K562 (cell line): ENCODE results near the gene NRXN2. TPM values are rescaled to one million over a fixed set of nuclear protein-coding genes. Genes with fewer than 3 reads are reported as not detected.

Source experiments
- CREB1 ChIP-seq, 2 experiments: sonication (generic) in 1 of 2; formaldehyde crosslinking in 1 of 2; IDR thresholded peaks; 2 replicates each; pipeline versions ENCODE4 v1.6.1 to v1.8.0; 2012 to 2022; ENCODE audit warnings: inconsistent platforms in 1 of 2, mild to moderate bottlenecking in 1 of 2, missing genetic modification reagents in 1 of 2, moderate library complexity in 1 of 2
- EHMT2 ChIP-seq: fragments of 450-650 bp; IDR thresholded peaks from 2 replicates; pipeline ENCODE4 v1.6.1; 2018; ENCODE audit warnings: antibody characterized with exemption
- ELK1 ChIP-seq: sonication (generic); formaldehyde crosslinking; IDR thresholded peaks from 2 replicates; pipeline ENCODE4 v1.8.1; 2022; ENCODE audit warnings: missing genetic modification reagents
- FOXK2 ChIP-seq, 2 experiments: fragments of 450-650 bp; IDR thresholded peaks in 1 of 2; conservative IDR thresholded peaks in 1 of 2; 2 replicates each; pipeline ENCODE4 v1.6.1; 2016; ENCODE audit warnings: low read depth in 2 of 2, mild to moderate bottlenecking in 1 of 2
- HDAC8 ChIP-seq: fragments of 450-650 bp; IDR thresholded peaks from 2 replicates; pipeline ENCODE4 v1.6.1; 2016; ENCODE audit warnings: mild to moderate bottlenecking, missing genetic modification characterization, moderate library complexity, missing compliant biosample characterization
- HNRNPK ChIP-seq: fragments of 200-400 bp; formaldehyde crosslinking; IDR thresholded peaks from one replicate; pipeline ENCODE4 v1.6.1; 2018; ENCODE audit warnings: mild to moderate bottlenecking, low read depth, low read length; ENCODE audit not compliant: poor library complexity, severe bottlenecking
- JUNB ChIP-seq: fragments of 450-650 bp; formaldehyde crosslinking; conservative IDR thresholded peaks from 2 replicates; pipeline ENCODE4 v1.4.0; 2020; ENCODE audit warnings: mild to moderate bottlenecking
- KDM5B ChIP-seq: fragments of 200-600 bp; sonication (generic); IDR thresholded peaks from 2 replicates; pipeline ENCODE4 v1.6.1; 2012; ENCODE audit warnings: low read depth, mild to moderate bottlenecking, moderate library complexity, low read length, control low read depth, inconsistent platforms; ENCODE audit not compliant: insufficient replicate concordance
- NFATC3 ChIP-seq: fragments of 450-650 bp; IDR thresholded peaks from 2 replicates; pipeline ENCODE4 v1.6.1; 2017; ENCODE audit warnings: mild to moderate bottlenecking
- NFE2 ChIP-seq: IDR thresholded peaks from 2 replicates; pipeline ENCODE4 v1.6.1; 2014; ENCODE audit warnings: antibody characterized with exemption, low read depth
- POLR3A ChIP-seq: IDR thresholded peaks from 2 replicates; pipeline ENCODE4 v1.6.1; 2011; ENCODE audit warnings: borderline replicate concordance, mild to moderate bottlenecking, moderate library complexity; ENCODE audit not compliant: insufficient read length, insufficient read depth; ENCODE audit errors: extremely low read depth
- PYGO2 ChIP-seq: fragments of 450-650 bp; IDR thresholded peaks from 2 replicates; pipeline ENCODE4 v1.6.1; 2016; ENCODE audit warnings: mild to moderate bottlenecking, missing genetic modification characterization, moderate library complexity, missing compliant biosample characterization
- SMARCC2 ChIP-seq: fragments of 450-650 bp; IDR thresholded peaks from 2 replicates; pipeline ENCODE4 v1.6.1; 2017; ENCODE audit warnings: antibody characterized with exemption, moderate library complexity, mild to moderate bottlenecking, low read depth
- SUPT5H ChIP-seq: fragments of 450-650 bp; IDR thresholded peaks from 2 replicates; pipeline ENCODE4 v1.6.1; 2016
- TCFL5 ChIP-seq: fragments of 250-450 bp; sonication (Bioruptor Pico); conservative IDR thresholded peaks from 2 replicates; pipeline ENCODE4 v1.6.1; 2021; ENCODE audit warnings: mild to moderate bottlenecking, moderate library complexity, matching md5 sums
- TRIM28 ChIP-seq: fragments of 450-650 bp; IDR thresholded peaks from 2 replicates; pipeline ENCODE4 v1.6.1; 2017
- ZHX1 ChIP-seq: fragments of 150-350 bp; conservative IDR thresholded peaks from 2 replicates; pipeline ENCODE4 v1.6.1; 2014; ENCODE audit warnings: low read length
- ZNF121 ChIP-seq: sonication (generic); formaldehyde crosslinking; conservative IDR thresholded peaks from 2 replicates; pipeline ENCODE4 v1.8.0; 2022; ENCODE audit warnings: missing genetic modification reagents
- ZNF253 ChIP-seq: fragments of 250-450 bp; sonication (Bioruptor Pico); conservative IDR thresholded peaks from 2 replicates; pipeline ENCODE4 v1.6.1; 2021; ENCODE audit warnings: mild to moderate bottlenecking
- ZNF398 ChIP-seq: fragments of 250-450 bp; sonication (Bioruptor Pico); IDR thresholded peaks from 2 replicates; pipeline ENCODE4 v1.8.0; 2021; ENCODE audit warnings: moderate library complexity, mild to moderate bottlenecking, inconsistent platforms
- ZNF551 ChIP-seq: fragments of 250-450 bp; sonication (Bioruptor Pico); IDR thresholded peaks from 2 replicates; pipeline ENCODE4 v1.5.0; 2021; ENCODE audit warnings: mild to moderate bottlenecking, moderate library complexity
- polyA plus RNA-seq, 8 experiments: library from polyadenylated mRNA; depleted of rRNA in 4 of 8; stranded (reverse) in 5 of 8; unstranded in 3 of 8; fragments of >200 nt; fragmentation: Nextera tagmentation in 2 of 8; fragmentation: Illumina TruSeq in 1 of 8; extraction: Ambion mirVana in 2 of 8; extraction: Trizol in 1 of 8; gene quantifications; 2 replicates each; pipeline versions ENCODE4 v1.2.1 to v1.2.3, GENCODE V29; 2011 to 2014; ENCODE audit warnings: inconsistent platforms in 1 of 8, missing spikeins in 1 of 8
- total RNA-seq, 7 experiments: library from RNA; depleted of rRNA in 6 of 7; stranded (reverse); fragments of >200 nt in 6 of 7; fragmentation: Illumina TruSeq in 2 of 7; extraction: Trizol in 2 of 7; gene quantifications; 2 replicates each; pipeline versions ENCODE4 v1.2.1 to v1.2.3, GENCODE V29; 2011 to 2021; ENCODE audit warnings: low replicate concordance in 1 of 7
- TF ChIP-seq, protein P1 (sequence below): sonication (generic); formaldehyde crosslinking; IDR thresholded peaks from 2 replicates; pipeline ENCODE4 v1.8.0; 2022; ENCODE audit warnings: missing genetic modification reagents, mild to moderate bottlenecking, moderate library complexity, borderline replicate concordance

The NRXN2 gene
- total and polyA plus RNA-seq, 9 of the 15 experiments (the other 6 are each of a cell fraction or from before 2014, with no cell fraction given) = 0.07 to 0.47 (median 0.15) TPM; not detected in 4

DNA sequence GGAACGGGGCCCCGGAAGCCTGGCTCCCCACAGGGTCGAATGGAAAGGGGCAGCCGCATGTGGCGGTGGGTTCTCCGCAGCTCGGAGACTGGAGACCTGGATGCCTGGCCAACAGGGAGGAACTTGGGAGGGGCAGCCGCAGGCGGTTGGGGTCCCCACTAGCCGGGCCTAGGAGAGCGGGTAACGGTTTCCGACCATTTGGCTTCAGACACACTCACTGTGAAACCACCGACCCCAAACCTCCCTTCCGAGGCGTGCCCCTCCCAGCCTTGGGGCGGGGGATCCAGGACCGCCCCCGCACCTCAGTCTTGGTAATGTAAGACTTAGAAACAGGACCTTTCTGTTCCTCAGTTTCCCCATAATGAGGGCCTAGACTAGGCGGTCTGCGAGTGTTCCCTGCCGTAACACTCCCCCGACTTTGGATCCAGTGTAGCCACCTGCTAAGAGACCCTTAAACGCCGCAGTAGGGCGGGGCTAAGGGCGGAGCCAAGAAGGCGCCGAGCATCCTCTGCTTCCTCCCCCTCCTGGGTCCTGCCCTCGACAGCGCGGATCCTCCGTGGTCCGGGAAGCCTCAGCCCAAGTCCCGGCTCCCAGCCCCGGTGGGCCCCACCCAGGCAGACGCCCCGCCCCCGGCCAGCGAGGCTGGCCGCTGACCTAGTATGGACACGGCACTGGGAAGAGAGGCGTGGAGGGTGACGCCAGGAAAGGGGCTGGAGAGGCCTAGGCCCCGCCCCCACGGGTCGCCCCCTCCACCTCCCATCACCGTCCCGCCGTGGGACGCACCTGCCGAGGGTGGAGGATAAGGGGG lies 22.7 kb upstream of the NRXN2 start (continued):
- TF ChIP-seq, protein P1, sequence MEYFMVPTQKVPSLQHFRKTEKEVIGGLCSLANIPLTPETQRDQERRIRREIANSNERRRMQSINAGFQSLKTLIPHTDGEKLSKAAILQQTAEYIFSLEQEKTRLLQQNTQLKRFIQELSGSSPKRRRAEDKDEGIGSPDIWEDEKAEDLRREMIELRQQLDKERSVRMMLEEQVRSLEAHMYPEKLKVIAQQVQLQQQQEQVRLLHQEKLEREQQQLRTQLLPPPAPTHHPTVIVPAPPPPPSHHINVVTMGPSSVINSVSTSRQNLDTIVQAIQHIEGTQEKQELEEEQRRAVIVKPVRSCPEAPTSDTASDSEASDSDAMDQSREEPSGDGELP (CRISPR knock-in tag) = peak; percentile 21; the same call in 1 of the 2 replicates
- TF ChIP-seq NFE2 (no peak), TRIM28 (no peak), JUNB (CRISPR knock-in tag) (no peak), ZNF551 (CRISPR knock-in tag) (no peak), HDAC8 (tag) (no peak), FOXK2 (conservative IDR thresholded peaks at IDR 0.05 in 1 of 2, IDR thresholded peaks at IDR 0.05 in 1 of 2; ENCODE audit: low read depth in 2 of 2) (no peak), ZNF253 (CRISPR knock-in tag) (no peak), EHMT2 (no peak), KDM5B (peak; percentile 32), SUPT5H (0 out of 2 replicates have a peak, but pooled peaks have one; percentile 50), HNRNPK (no peak), CREB1 (IDR thresholded peaks at IDR 0.05) (no peak), CREB1 (CRISPR knock-in tag; IDR thresholded peaks at IDR 0.05) (no peak), ELK1 (CRISPR knock-in tag) (no peak), ZNF121 (CRISPR knock-in tag) (no peak), ZHX1 (no peak), POLR3A (no peak), ZNF398 (no peak), TCFL5 (CRISPR knock-in tag) (no peak), SMARCC2 (no peak), PYGO2 (tag) (no peak), NFATC3 (no peak)
